Osteoblast (primary cell): ENCODE measurements around the gene MAST1. TPM values are rescaled to one million over a fixed set of nuclear protein-coding genes. Genes with fewer than 3 reads are reported as not detected.
A peak's percentile ranks its signal among the peaks of the same experiment; 100 is the strongest.

ENCODE experiments used
- DNase-seq: peaks from one replicate; pipeline ENCODE4 v3.0.0; 2011; ENCODE audit warnings: low spot score, mixed read lengths; ENCODE audit not compliant: insufficient read length; ENCODE audit errors: missing footprints
- H2AFZ ChIP-seq: 2 replicates; pipeline ENCODE4 v1.6.0; 2011; ENCODE audit warnings: mild to moderate bottlenecking, low read length
- H3K27ac ChIP-seq: 2 replicates; pipeline ENCODE4 v1.5.1; 2011; ENCODE audit warnings: mild to moderate bottlenecking, low read depth, low read length, moderate library complexity
- H3K27me3 ChIP-seq: 2 replicates; pipeline ENCODE4 v1.6.0; 2012; ENCODE audit warnings: mild to moderate bottlenecking, control low read depth, inconsistent platforms, low read length, moderate library complexity; ENCODE audit not compliant: insufficient read depth
- H3K36me3 ChIP-seq: 2 replicates; pipeline ENCODE4 v1.5.1; 2011; ENCODE audit warnings: mild to moderate bottlenecking, low read length, control low read depth, moderate library complexity; ENCODE audit not compliant: insufficient read depth
- H3K4me1 ChIP-seq: 2 replicates; pipeline ENCODE4 v1.5.1; 2011; ENCODE audit warnings: mild to moderate bottlenecking, low read length, control low read depth, moderate library complexity; ENCODE audit not compliant: insufficient read depth
- H3K4me2 ChIP-seq: 2 replicates; pipeline ENCODE4 v1.6.0; 2011; ENCODE audit warnings: mild to moderate bottlenecking, low read length; ENCODE audit not compliant: insufficient read depth
- H3K4me3 ChIP-seq: fragments of 200-600 bp; sonication (generic); 3 replicates; pipeline ENCODE4 v1.5.1; 2012; ENCODE audit warnings: mild to moderate bottlenecking, low read length, inconsistent platforms; ENCODE audit not compliant: insufficient read depth
- H3K79me2 ChIP-seq: 2 replicates; pipeline ENCODE4 v1.6.0; 2012; ENCODE audit warnings: mild to moderate bottlenecking, low read length, control low read depth, inconsistent platforms; ENCODE audit not compliant: insufficient read depth
- H3K9me3 ChIP-seq: 2 replicates; pipeline ENCODE4 v1.5.1; 2011; ENCODE audit warnings: low read depth, low read length, control low read depth
- H4K20me1 ChIP-seq: 2 replicates; pipeline ENCODE4 v1.6.0; 2012; ENCODE audit warnings: mild to moderate bottlenecking, low read length, control low read depth; ENCODE audit not compliant: insufficient read depth
- CTCF ChIP-seq: IDR thresholded peaks from 2 replicates; pipeline ENCODE4 v1.5.1; 2011; ENCODE audit warnings: mild to moderate bottlenecking, low read depth, low read length, moderate library complexity; ENCODE audit errors: extremely low read depth
- total RNA-seq: library from RNA; depleted of rRNA; stranded (reverse); fragments of >200 nt; gene quantifications from 2 replicates; pipeline ENCODE4 v1.2.3, GENCODE V29; 2012

MAST1 gene
- total RNA-seq, 1 donor: 0.72 TPM

GRCh38 chr19:12859546-12859945, 21.2 kb downstream of the MAST1 start:
- Histone ChIP-seq H3K9me3 (no peaks in the 10 kb centered on the region), H4K20me1 (no peaks in the 10 kb centered on the region), H3K27ac (no peak overlapping the region), H3K36me3 (no peaks in the 10 kb centered on the region), H3K4me2 (no peak overlapping the region), H3K27me3 (no peaks in the 10 kb centered on the region), H3K4me3 (no peak overlapping the region), H3K4me1 (no peaks in the 10 kb centered on the region), H2AFZ (no peak overlapping the region), H3K79me2 (no peaks in the 10 kb centered on the region)
- TF ChIP-seq CTCF: no peak
- no peak for DNase-seq

GRCh38 chr19:12864143-12864542, 25.8 kb downstream of the MAST1 start:
- DNase-seq: peak; percentile 64
- Histone ChIP-seq H3K4me2 (no peak overlapping the region), H3K27me3 (no peaks in the 10 kb centered on the region), H3K9me3 (no peaks in the 10 kb centered on the region), H3K4me1 (no peaks in the 10 kb centered on the region), H3K27ac (no peak overlapping the region), H2AFZ (no peak overlapping the region), H3K4me3 (no peak overlapping the region), H3K36me3 (no peaks in the 10 kb centered on the region), H3K79me2 (no peaks in the 10 kb centered on the region), H4K20me1 (no peaks in the 10 kb centered on the region)
- no peak for TF ChIP-seq CTCF

GRCh38 chr19:12864721-12865715, 26.7 kb downstream of the MAST1 start:
- TF ChIP-seq CTCF: no peak
- no peaks in the 10 kb centered on the region for H3K4me1 ChIP-seq
- no peak overlapping the region for H3K4me3 ChIP-seq

GRCh38 chr19:12865746-12866415, 27.6 kb downstream of the MAST1 start:
- no peak overlapping the region for H3K4me2 ChIP-seq
- no peak for TF ChIP-seq CTCF
- no peaks in the 10 kb centered on the region for H3K27me3 ChIP-seq
- H3K4me3 ChIP-seq: no peak overlapping the region
- no peaks in the 10 kb centered on the region for H3K9me3 ChIP-seq
- H3K79me2 ChIP-seq: no peaks in the 10 kb centered on the region
- peak; percentile 60 for DNase-seq
- H2AFZ ChIP-seq: no peak overlapping the region
- H3K36me3 ChIP-seq: no peaks in the 10 kb centered on the region
- no peak overlapping the region for H3K27ac ChIP-seq
- no peaks in the 10 kb centered on the region for H4K20me1 ChIP-seq
- no peaks in the 10 kb centered on the region for H3K4me1 ChIP-seq

More at GRCh38 chr19:12864721-12865715, 26.7 kb downstream of the MAST1 start:
- no peaks in the 10 kb centered on the region for H4K20me1 ChIP-seq
- no peaks in the 10 kb centered on the region for H3K36me3 ChIP-seq
- H3K27me3 ChIP-seq: no peaks in the 10 kb centered on the region
- H3K27ac ChIP-seq: no peak overlapping the region
- no peak overlapping the region for H2AFZ ChIP-seq
- H3K9me3 ChIP-seq: no peaks in the 10 kb centered on the region
- no peak overlapping the region for H3K4me2 ChIP-seq
- DNase-seq: peak; percentile 75
- no peaks in the 10 kb centered on the region for H3K79me2 ChIP-seq
